Pons (tissue), 1 donor: Measurements from ENCODE around the gene GPC6.

Experiments
- DNase-seq: peaks from one replicate; pipeline ENCODE4 v3.0.0-alpha.2; 2016; ENCODE audit warnings: low spot score

GPC6 gene

GRCh38 chr13:93270769-93271742, 44.4 kb downstream of the GPC6 start:
- DNase-seq, result no peak

DNA sequence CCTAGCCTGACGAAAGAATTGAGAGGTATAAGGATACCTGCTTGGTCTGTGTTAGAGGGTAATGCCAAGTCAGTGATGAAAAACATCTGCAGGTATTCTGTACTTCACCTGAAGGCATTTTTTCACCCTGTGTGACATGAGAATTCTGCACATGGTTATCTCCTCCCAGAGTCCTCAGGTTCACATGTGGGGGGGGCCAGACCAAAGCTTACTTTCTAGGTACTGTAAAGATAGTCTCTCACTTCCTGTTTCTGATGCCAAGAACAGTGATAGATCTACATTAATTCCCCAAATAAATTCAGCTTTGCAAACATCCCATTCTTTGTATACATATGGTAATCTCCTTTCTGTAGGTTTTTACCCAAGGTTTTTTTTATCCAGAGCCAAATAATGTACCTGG, 53.4 kb downstream of the GPC6 start:
- no peak for DNase-seq

GRCh38 chr13:93280688-93281087, 54.1 kb downstream of the GPC6 start:
- no peak for DNase-seq

GRCh38 chr13:93283255-93283654, 56.6 kb downstream of the GPC6 start:
- DNase-seq, result no peak

- no peak for DNase-seq
These were observed 57.5 kb downstream of the GPC6 start for GRCh38 chr13:93284064-93284463.

DNA sequence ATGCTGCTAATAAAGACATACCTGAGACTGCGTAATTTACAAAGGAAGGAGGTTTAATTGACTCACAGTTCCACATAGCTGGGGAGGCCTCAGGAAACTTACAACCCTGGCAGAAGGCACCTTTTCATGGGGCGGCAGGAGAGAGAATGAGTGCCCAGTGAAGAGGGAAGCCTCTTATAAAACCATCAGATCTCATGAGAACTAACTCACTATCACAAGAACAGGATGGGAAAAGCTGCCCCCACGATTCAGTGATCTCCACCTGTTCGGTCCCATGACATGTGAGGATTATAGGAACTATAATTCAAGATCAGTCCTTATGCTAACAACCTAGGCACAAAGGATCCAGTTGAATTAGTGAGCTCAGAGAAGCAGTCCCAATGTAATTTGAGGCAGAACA, 59.4 kb downstream of the GPC6 start:
- DNase-seq, result no peak

DNA sequence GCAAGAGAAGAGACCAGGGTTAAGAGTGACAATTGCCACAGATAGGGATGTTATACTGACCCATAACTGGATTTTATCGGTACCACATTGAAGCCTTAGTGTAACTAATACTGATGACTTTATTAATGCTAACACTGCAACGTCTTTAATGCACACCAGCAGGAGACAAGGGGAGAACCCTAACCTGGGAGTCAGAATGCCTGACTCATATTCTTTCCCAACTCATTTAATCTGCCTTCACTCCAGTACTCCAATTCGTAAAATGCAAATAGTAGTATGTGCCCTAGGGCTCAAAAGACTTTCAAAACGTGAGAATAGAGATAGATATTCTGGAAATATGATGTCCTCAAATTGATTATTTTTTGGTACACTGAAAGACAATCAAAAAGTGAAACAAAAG, 62.4 kb downstream of the GPC6 start:
- DNase-seq, result no peak

DNA sequence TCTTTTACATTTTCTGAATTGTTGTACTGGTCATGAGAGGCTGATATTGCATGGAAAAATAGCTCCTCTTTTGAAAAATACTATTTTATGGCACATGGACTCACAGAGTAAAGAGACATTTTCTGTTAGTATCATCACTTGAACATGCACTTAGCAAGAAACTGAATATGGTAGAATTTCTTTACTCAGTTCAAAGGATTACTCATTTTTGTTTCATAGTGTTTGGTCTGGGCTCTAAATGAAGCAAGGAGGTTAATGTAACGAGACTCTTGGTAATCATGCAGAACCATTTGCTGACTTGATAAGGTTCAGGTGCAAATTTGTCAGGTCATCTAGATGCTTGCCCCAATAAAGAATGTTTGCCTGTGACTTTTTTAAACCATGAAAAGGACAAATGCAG, 63.2 kb downstream of the GPC6 start:
- no peak for DNase-seq

DNA sequence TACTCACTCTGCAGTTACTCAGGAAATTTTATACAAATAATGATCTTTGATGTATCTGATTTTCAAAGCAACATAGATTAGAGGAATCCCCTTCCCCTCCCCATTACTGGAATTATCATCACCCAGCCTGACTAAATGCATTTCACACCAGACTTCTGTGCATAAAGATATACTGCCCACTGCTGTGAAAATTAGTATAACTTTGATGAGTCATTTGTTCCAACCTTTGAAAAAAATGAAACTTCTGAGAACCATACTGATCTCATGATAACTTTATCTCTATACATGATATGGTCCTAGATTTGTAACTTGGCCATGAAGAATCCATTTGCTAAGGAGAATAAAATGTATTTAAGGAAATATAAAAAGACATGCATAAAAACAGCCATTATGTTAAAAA, 63.9 kb downstream of the GPC6 start:
- DNase-seq, result no peak

DNA sequence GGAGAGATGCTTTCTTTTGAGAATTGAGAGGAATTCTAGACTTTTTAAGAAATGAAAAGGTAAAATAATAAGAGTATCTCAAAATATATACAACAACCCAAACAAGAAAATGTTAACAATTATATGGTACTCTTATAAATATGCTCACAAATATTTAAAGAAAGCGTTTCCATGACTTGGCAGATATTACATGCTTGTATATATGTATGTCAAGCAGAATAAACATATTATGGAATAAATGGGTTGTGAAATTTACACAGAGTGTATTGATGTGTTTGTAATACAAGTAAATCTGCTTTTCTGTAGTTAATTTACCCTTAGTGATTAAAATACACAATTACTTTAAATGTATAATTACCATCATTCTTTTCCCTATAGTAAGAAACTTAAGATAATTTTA, 65.8 kb downstream of the GPC6 start:
- no peak for DNase-seq

GRCh38 chr13:93293710-93294109, 67.1 kb downstream of the GPC6 start:
- no peak for DNase-seq

DNA sequence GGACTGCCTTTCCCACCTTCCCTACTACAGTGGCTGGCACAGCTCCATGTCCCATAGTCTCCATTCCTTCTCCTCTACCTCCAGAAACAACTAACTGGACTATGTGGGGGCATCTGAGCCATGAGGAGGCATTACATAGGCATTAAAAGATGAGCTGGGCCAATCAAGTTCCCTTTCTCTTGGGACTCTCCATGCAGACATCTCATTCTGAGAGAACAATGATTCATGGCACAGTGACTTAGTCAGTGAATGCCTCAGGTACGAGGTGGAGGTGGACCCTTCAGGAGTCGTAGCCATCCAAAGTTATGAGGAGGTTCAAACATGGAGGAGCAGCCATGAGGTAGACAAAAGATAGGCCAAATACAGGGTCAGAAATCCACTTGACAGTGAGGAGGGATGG, 70.0 kb downstream of the GPC6 start:
- DNase-seq, result no peak

- DNase-seq, result no peak
These were observed 72.1 kb downstream of the GPC6 start for GRCh38 chr13:93298713-93299112.

- no peak for DNase-seq
These were observed 77.5 kb downstream of the GPC6 start for GRCh38 chr13:93304134-93304533.

DNA sequence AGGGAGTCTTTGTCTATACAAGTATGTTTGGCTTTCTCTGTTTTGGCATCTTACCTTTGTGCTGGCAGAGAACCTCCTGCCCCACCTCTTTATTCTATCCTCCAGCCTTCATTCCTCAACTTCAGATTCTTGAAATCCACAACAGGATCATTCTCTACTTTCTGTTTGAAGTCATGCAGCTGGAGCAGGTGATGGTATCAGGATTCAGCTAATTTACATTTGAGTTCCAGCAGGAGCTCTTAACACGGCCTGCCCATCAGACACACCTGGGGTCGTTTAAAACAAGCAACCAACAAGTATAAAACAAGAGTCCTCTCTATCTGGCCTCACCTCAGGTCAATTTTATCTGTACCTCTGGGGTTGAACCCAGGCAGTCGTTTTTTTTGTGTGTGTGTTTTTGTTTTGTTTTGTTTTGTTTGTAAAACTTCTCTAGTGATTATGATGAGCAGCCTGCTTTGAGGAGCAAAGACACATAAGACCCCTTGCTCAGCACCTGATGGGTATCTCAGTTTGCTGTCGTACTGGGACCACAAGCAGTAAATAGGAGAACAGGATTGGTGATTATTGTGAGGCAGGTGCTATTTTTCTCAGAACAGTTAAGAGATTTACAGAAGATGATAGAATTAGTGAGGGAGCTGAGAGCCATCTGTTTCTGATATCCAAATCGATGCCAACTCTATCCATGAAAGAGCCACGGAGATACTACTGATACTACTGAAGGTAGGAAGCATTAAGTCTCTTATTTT, 78.4 kb downstream of the GPC6 start:
- DNase-seq, result no peak

DNA sequence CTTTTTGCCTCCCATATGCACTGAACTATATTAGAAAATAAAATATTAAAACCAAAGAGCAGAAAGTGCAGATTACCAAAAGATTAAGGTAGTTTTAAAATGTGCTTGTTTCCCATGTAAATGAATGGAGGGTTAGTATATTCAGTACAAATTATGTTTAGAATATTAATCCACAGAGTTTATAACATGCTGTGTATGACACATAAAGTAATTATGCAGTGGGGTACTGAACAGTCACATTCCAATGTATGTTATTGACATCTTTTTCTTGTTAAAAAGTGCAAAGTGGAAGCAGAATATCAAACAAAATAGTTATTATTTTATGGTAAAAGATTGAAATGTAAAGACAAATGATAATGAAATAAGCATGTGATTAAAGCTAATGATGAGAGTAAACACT, 79.3 kb downstream of the GPC6 start:
- DNase-seq, result no peak

DNA sequence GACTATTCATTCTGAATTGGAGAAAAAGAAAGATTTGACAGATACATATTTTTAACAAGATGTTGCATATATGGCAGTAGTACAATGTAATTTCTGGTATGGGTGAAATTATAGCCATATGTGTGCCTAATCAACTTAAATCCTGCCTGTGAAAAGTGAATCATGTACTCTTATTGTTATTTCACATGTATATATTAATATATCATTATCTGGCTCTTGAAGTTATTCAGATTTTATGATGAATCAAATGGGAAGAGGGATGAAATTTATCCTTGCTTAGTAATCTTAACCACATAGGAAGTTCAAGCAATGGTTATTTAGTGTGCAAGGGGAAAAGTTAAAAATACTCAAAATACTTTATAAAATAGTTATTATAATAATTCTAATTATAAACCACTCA, 80.5 kb downstream of the GPC6 start:
- no peak for DNase-seq

DNA sequence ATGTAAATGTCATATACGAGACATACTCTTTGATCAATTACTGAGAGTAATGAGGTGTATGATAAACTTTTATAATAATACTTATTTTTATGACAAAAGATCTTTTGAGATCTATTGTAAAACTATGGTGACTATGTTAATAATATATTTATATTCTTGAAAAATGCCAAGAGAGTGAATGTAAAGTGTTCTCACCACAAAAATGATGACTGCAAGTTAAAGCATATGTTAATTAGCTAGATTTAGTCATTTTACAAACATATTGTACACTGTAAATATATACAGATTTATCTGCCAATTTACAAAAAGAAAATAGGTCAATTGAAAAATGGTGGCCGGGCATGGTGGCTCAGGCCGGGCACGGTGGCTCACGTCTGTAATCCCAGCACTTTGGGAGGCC, 81.0 kb downstream of the GPC6 start:
- no peak for DNase-seq

- no peak for DNase-seq
These were observed 83.4 kb downstream of the GPC6 start for GRCh38 chr13:93309886-93310523.

GRCh38 chr13:93316841-93317240, 90.2 kb downstream of the GPC6 start:
- DNase-seq, result no peak

- no peak for DNase-seq
These were observed 92.1 kb downstream of the GPC6 start for GRCh38 chr13:93318534-93319254.

- no peak for DNase-seq
These were observed 94.3 kb downstream of the GPC6 start for GRCh38 chr13:93320942-93321341.
